ENCODE data around the gene ARFGAP2. TPM values are rescaled to one million over a fixed set of nuclear protein-coding genes. Genes with fewer than 3 reads are reported as not detected.
"Not testable (repeated sequence)": the region's sequence is repeated elsewhere in the genome, so short reads cannot be mapped to it uniquely, and the experiment has no call there.

ARFGAP2 gene
- polyA plus RNA-seq, 1 of the 3 experiments (the other 2 are of a cell fraction), result 52.5 TPM

- H3K9me3 ChIP-seq; H3K4me3 ChIP-seq (ENCODE audit: low read depth in 2 of 2, low read length in 1 of 2); POLR2A ChIA-PET; H3K4me2 ChIP-seq; H4K20me1 ChIP-seq (ENCODE audit: insufficient read depth); H3K36me3 ChIP-seq (replicated peaks in 1 of 2; ENCODE audit: control insufficient read depth in 1 of 2, insufficient read depth in 2 of 2, low read length in 1 of 2); H2AFZ ChIP-seq (ENCODE audit: low read depth); H3K27me3 ChIP-seq (ENCODE audit: insufficient read depth); CTCF ChIA-PET; H3K9me2 ChIP-seq; DNase-seq; H3K9ac ChIP-seq; H3K79me2 ChIP-seq (ENCODE audit: insufficient read depth): not testable (repeated sequence)
- peak; percentile 31; the same call in 1 of the 2 replicates for TF ChIP-seq TCF12 (IDR thresholded peaks at IDR 0.05)
- H3F3A ChIP-seq (replicated peaks; ENCODE audit: insufficient read depth), result peaks cover 23% of the 10 kb centered on the region
- 77% methylated on average over 10 of the region's 10 CpGs for WGBS (ENCODE audit: low lambda C conversion rate)
- peaks cover 6 to 23% of the 10 kb centered on the region in 2 experiments; a peak in 3 of 4 replicates for H3K4me1 ChIP-seq (ENCODE audit: control insufficient read depth in 1 of 2, insufficient read depth in 2 of 2, low read depth in 1 of 2, low read length in 1 of 2)
- peak overlapping the region in 1 of 2 experiments; percentile 16; a peak in 1 of 4 replicates for H3K27ac ChIP-seq (ENCODE audit: low read depth in 2 of 2, low read length in 1 of 2)
Observed at GRCh38 chr11:47191137-47191536, 14.5 kb upstream of the ARFGAP2 start.

GRCh38 chr11:47189100-47189834, 12.6 kb upstream of the ARFGAP2 start:
- TF ChIP-seq RCOR1 (IDR thresholded peaks at IDR 0.05; ENCODE audit: low read length), result 0 out of 2 replicates have a peak, but pooled peaks have one; percentile 15
- TF ChIP-seq SIN3A (IDR thresholded peaks at IDR 0.05; ENCODE audit: borderline replicate concordance, low read depth, low read length), result peak; percentile 11; the same call in 1 of the 2 replicates
- TF ChIP-seq NFIC (IDR thresholded peaks at IDR 0.05; ENCODE audit: borderline replicate concordance), result peak; percentile 41; the same call in 1 of the 2 replicates
- peak; percentile 55; the same call in 1 of the 2 replicates for TF ChIP-seq TEAD4 (IDR thresholded peaks at IDR 0.05; ENCODE audit: borderline replicate concordance, insufficient read depth)
- TF ChIP-seq PBX3 (IDR thresholded peaks at IDR 0.05), result peak; percentile 78
- no peak for TF ChIP-seq NRF1 (IDR thresholded peaks at IDR 0.05; ENCODE audit: low read depth, low read length)
- peak; percentile 85 for TF ChIP-seq TCF12 (IDR thresholded peaks at IDR 0.05)
- TF ChIP-seq EP300 (IDR thresholded peaks at IDR 0.05; ENCODE audit: borderline replicate concordance in 1 of 2, low read depth in 1 of 2, low read length in 1 of 2), result peak in 1 of 2 experiments; percentile 20; a peak in 1 of 4 replicates
- TF ChIP-seq USF2 (IDR thresholded peaks at IDR 0.05; ENCODE audit: borderline replicate concordance, low read depth, low read length), result no peak
- peak; percentile 76; the same call in 1 of the 2 replicates for TF ChIP-seq USF1 (IDR thresholded peaks at IDR 0.05; ENCODE audit: borderline replicate concordance, low read depth)

More at GRCh38 chr11:47189100-47189834, 12.6 kb upstream of the ARFGAP2 start:
- H3K4me1 ChIP-seq (ENCODE audit: control insufficient read depth in 1 of 2, insufficient read depth in 2 of 2, low read depth in 1 of 2, low read length in 1 of 2), result peaks cover 11 to 33% of the 10 kb centered on the region in 2 experiments; a peak in 3 of 4 replicates
- no peak for DNase-seq
- WGBS (ENCODE audit: low lambda C conversion rate), result 71% methylated on average over 11 of the region's 11 CpGs
- H2AFZ ChIP-seq (ENCODE audit: low read depth), result no peak overlapping the region; the same call in 1 of the 2 replicates
- peak overlapping the region in 1 of 2 experiments; percentile 7; a peak in 1 of 4 replicates for H3K27ac ChIP-seq (ENCODE audit: low read depth in 2 of 2, low read length in 1 of 2)
- ChIA-PET CTCF (interaction anchor here (1.0 to 4.0 kb wide), 6 partner anchors 11 to 222 kb away, joined by 3 to 31 read pairs (median 13); no protein-coding TSS in a partner anchor), POLR2A (interaction anchor here (3.1 to 4.9 kb wide), 3 partner anchors 26 to 70 kb away, joined by 11 to 69 read pairs (median 48); partner anchors contain the start of genes ACP2 and DDB2)
- H3K4me2 ChIP-seq, result 0 out of 2 replicates have a peak overlapping the region, but pooled peaks have one; percentile 0
- peaks cover 9% of the 10 kb centered on the region; the same call in 1 of the 2 replicates for H3K79me2 ChIP-seq (ENCODE audit: insufficient read depth)
- no peaks in the 10 kb centered on the region for H3K9me2 ChIP-seq
- H3K9me3 ChIP-seq, result no peaks in the 10 kb centered on the region
- no peak overlapping the region for H3K4me3 ChIP-seq (ENCODE audit: low read depth in 2 of 2, low read length in 1 of 2)
- H3K27me3 ChIP-seq (ENCODE audit: insufficient read depth), result no peaks in the 10 kb centered on the region
- no peak overlapping the region for H3K9ac ChIP-seq
- H3K36me3 ChIP-seq (replicated peaks in 1 of 2; ENCODE audit: control insufficient read depth in 1 of 2, insufficient read depth in 2 of 2, low read length in 1 of 2), result no peaks in the 10 kb centered on the region
- peaks cover 23% of the 10 kb centered on the region for H3F3A ChIP-seq (replicated peaks; ENCODE audit: insufficient read depth)
- H4K20me1 ChIP-seq (ENCODE audit: insufficient read depth), result no peaks in the 10 kb centered on the region

Data from SK-N-SH (cell line).